OCI-LY1 (cell line): ENCODE measurements around the gene ZBTB5.

Experiments used
- H2AFZ ChIP-seq: fragments of 200-600 bp; sonication (generic), shearing (Covaris generic); 2 replicates; pipeline ENCODE4 v1.6.0; 2014; ENCODE audit warnings: antibody characterized with exemption, mild to moderate bottlenecking, low read length
- H3F3A ChIP-seq: fragments of 200-600 bp; sonication (generic), shearing (Covaris generic); 2 replicates; pipeline ENCODE4 v1.6.0; 2014; ENCODE audit warnings: mild to moderate bottlenecking, antibody characterized with exemption, low read length, moderate library complexity; ENCODE audit not compliant: insufficient read depth
- H3K27ac ChIP-seq: fragments of 200-600 bp; sonication (generic); 2 replicates; pipeline ENCODE4 v1.5.1; 2014; ENCODE audit warnings: low read length, mixed run types, mild to moderate bottlenecking, low read depth; ENCODE audit not compliant: poor library complexity, severe bottlenecking
- H3K27me3 ChIP-seq: fragments of 200-600 bp; sonication (generic); 2 replicates; pipeline ENCODE4 v1.6.0; 2014; ENCODE audit warnings: antibody characterized with exemption, mild to moderate bottlenecking, low read length, moderate library complexity; ENCODE audit not compliant: insufficient read depth
- H3K36me3 ChIP-seq: fragments of 200-600 bp; sonication (generic); 2 replicates; pipeline ENCODE4 v1.6.1; 2014; ENCODE audit warnings: mild to moderate bottlenecking, antibody characterized with exemption, low read length, moderate library complexity, mixed read lengths; ENCODE audit not compliant: insufficient read depth
- H3K4me1 ChIP-seq: fragments of 200-600 bp; sonication (generic); 2 replicates; pipeline ENCODE4 v1.5.1; 2014; ENCODE audit warnings: mild to moderate bottlenecking, low read length, moderate library complexity; ENCODE audit not compliant: insufficient read depth, severe bottlenecking
- H3K4me2 ChIP-seq: fragments of 200-600 bp; sonication (generic), shearing (Covaris generic); 2 replicates; pipeline ENCODE4 v1.6.1; 2014; ENCODE audit warnings: low read length
- H3K4me3 ChIP-seq: fragments of 200-600 bp; sonication (generic); 2 replicates; pipeline ENCODE4 v1.5.1; 2014; ENCODE audit warnings: low read length, low read depth, mild to moderate bottlenecking, mixed read lengths; ENCODE audit not compliant: poor library complexity, severe bottlenecking
- H3K79me2 ChIP-seq: fragments of 200-600 bp; shearing (Covaris generic); 2 replicates; pipeline ENCODE4 v1.6.1; 2016; ENCODE audit warnings: mixed run types, low read length, mixed read lengths; ENCODE audit not compliant: insufficient read depth
- H3K9ac ChIP-seq: fragments of 200-600 bp; sonication (generic), shearing (Covaris generic); 2 replicates; pipeline ENCODE4 v1.6.1; 2014; ENCODE audit warnings: mild to moderate bottlenecking, low read length, mixed read lengths
- H3K9me2 ChIP-seq: fragments of 200-600 bp; sonication (generic), shearing (Covaris generic); 2 replicates; pipeline ENCODE4 v1.6.1; 2014; ENCODE audit warnings: low read depth, mild to moderate bottlenecking, low read length, mixed read lengths
- H3K9me3 ChIP-seq: fragments of 200-600 bp; shearing (Covaris generic); 2 replicates; pipeline ENCODE4 v1.6.1; 2014; ENCODE audit warnings: low read length, mixed read lengths
- H4K20me1 ChIP-seq: fragments of 200-600 bp; sonication (generic), shearing (Covaris generic); 2 replicates; pipeline ENCODE4 v1.6.0; 2016; ENCODE audit warnings: mild to moderate bottlenecking, low read length; ENCODE audit not compliant: insufficient read depth
- EZH2 ChIP-seq: fragments of 200-600 bp; sonication (generic), shearing (Covaris generic); IDR thresholded peaks from 2 replicates; pipeline ENCODE4 v1.8.0; 2017; ENCODE audit warnings: borderline replicate concordance, mixed run types, mild to moderate bottlenecking, antibody characterized with exemption, low read length, moderate library complexity, mixed read lengths
- TF ChIP-seq, protein P1 (sequence below): fragments of 200-600 bp; sonication (generic), shearing (Covaris generic); IDR thresholded peaks from 2 replicates; pipeline ENCODE4 v1.5.1; 2017; ENCODE audit warnings: mild to moderate bottlenecking, antibody characterized with exemption, low read length, moderate library complexity, mixed read lengths

Gene ZBTB5

GRCh38 chr9:37417252-37417803, 47.9 kb downstream of the ZBTB5 start:
- no peaks in the 10 kb centered on the region for H4K20me1 ChIP-seq
- H2AFZ ChIP-seq = no peak overlapping the region
- TF ChIP-seq EZH2 = no peak
- TF ChIP-seq, protein P1, sequence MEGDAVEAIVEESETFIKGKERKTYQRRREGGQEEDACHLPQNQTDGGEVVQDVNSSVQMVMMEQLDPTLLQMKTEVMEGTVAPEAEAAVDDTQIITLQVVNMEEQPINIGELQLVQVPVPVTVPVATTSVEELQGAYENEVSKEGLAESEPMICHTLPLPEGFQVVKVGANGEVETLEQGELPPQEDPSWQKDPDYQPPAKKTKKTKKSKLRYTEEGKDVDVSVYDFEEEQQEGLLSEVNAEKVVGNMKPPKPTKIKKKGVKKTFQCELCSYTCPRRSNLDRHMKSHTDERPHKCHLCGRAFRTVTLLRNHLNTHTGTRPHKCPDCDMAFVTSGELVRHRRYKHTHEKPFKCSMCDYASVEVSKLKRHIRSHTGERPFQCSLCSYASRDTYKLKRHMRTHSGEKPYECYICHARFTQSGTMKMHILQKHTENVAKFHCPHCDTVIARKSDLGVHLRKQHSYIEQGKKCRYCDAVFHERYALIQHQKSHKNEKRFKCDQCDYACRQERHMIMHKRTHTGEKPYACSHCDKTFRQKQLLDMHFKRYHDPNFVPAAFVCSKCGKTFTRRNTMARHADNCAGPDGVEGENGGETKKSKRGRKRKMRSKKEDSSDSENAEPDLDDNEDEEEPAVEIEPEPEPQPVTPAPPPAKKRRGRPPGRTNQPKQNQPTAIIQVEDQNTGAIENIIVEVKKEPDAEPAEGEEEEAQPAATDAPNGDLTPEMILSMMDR = no peak
- H3K36me3 ChIP-seq = no peaks in the 10 kb centered on the region
- H3K79me2 ChIP-seq = peaks cover 4% of the 10 kb centered on the region
- no peak overlapping the region for H3K4me3 ChIP-seq
- peak overlapping the region; percentile 55 for H3K9ac ChIP-seq
- 0 out of 2 replicates have a peak, but pooled peaks cover 3% of the 10 kb centered on the region for H3F3A ChIP-seq
- H3K9me2 ChIP-seq = no peaks in the 10 kb centered on the region
- H3K9me3 ChIP-seq = no peaks in the 10 kb centered on the region
- peak overlapping the region; percentile 100 for H3K27ac ChIP-seq
- H3K4me2 ChIP-seq = peak overlapping the region; percentile 34; the same call in 1 of the 2 replicates
- no peaks in the 10 kb centered on the region for H3K27me3 ChIP-seq
- H3K4me1 ChIP-seq = peaks cover 98% of the 10 kb centered on the region

GRCh38 chr9:37415011-37415719, 50.1 kb downstream of the ZBTB5 start:
- Histone ChIP-seq H3F3A (0 out of 2 replicates have a peak, but pooled peaks cover 3% of the 10 kb centered on the region), H3K27ac (peak overlapping the region; percentile 100), H2AFZ (no peak overlapping the region), H3K4me1 (peaks cover 98% of the 10 kb centered on the region), H3K9me2 (no peaks in the 10 kb centered on the region), H4K20me1 (no peaks in the 10 kb centered on the region), H3K9ac (peak overlapping the region; percentile 89), H3K9me3 (no peaks in the 10 kb centered on the region), H3K79me2 (no peaks in the 10 kb centered on the region), H3K27me3 (no peaks in the 10 kb centered on the region), H3K36me3 (no peaks in the 10 kb centered on the region), H3K4me3 (peak overlapping the region; percentile 48), H3K4me2 (peak overlapping the region; percentile 85)
- no peak for TF ChIP-seq EZH2
- TF ChIP-seq, protein P1 = peak; percentile 90

DNA sequence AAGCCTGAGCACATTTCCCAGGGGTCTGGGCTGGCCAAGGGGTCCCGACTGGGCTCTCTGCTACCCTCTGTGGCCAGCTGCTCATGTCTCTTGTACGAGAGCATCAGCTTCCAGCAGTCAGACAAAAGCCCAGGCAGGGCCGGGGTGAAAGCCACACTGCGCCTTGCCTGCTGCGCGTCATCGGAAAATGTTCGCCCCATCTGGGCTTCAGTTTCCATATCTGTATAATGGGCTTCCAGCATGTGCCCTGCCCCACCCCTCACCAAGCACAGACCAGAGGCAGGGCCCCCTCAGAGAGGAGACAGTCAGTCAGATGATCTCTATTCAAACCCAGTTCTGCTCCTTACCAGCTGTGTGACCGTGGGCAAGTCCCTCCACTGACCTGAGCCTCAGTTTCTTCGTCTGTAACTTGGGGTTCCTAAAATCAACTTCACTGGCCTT, 50.7 kb downstream of the ZBTB5 start:
- Histone ChIP-seq H3F3A (0 out of 2 replicates have a peak, but pooled peaks cover 9% of the 10 kb centered on the region), H4K20me1 (no peaks in the 10 kb centered on the region), H3K4me3 (peak overlapping the region; percentile 48), H3K79me2 (no peaks in the 10 kb centered on the region), H3K27ac (peak overlapping the region; percentile 100), H3K4me2 (peak overlapping the region; percentile 85), H3K36me3 (no peaks in the 10 kb centered on the region), H3K27me3 (no peaks in the 10 kb centered on the region), H3K4me1 (peaks cover 98% of the 10 kb centered on the region), H3K9me2 (no peaks in the 10 kb centered on the region), H3K9ac (peak overlapping the region; percentile 89), H2AFZ (no peak overlapping the region), H3K9me3 (no peaks in the 10 kb centered on the region)
- TF ChIP-seq, protein P1 = no peak
- TF ChIP-seq EZH2 = no peak
